Stomach (tissue), 4 donors: Measurements from ENCODE around the gene PLK5.

ENCODE experiments used
- CTCF ChIP-seq, 7 experiments: fragments of 450-650 bp in 4 of 7; fragments of 200-600 bp in 3 of 7; sonication (generic) in 3 of 7; IDR thresholded peaks; one replicate each; pipeline ENCODE4 v1.5.1; 2016 to 2019; ENCODE audit warnings: antibody characterized with exemption in 7 of 7, control low read depth in 2 of 7, mild to moderate bottlenecking in 1 of 7
- EP300 ChIP-seq: sonication (generic); formaldehyde crosslinking; IDR thresholded peaks from one replicate; pipeline ENCODE4 v1.6.1; 2017; ENCODE audit warnings: antibody characterized with exemption
- POLR2A ChIP-seq, 4 donors: fragments of 450-650 bp; IDR thresholded peaks; one replicate each; pipeline ENCODE4 v1.6.1; 2016; ENCODE audit warnings: antibody characterized with exemption in 4 of 4, control low read depth in 2 of 4, mild to moderate bottlenecking in 1 of 4, moderate library complexity in 1 of 4
- POLR2AphosphoS5 ChIP-seq, 3 donors: sonication (generic); formaldehyde crosslinking; IDR thresholded peaks; one replicate each; pipeline ENCODE4 v1.6.1; 2016; ENCODE audit warnings: antibody characterized with exemption in 3 of 3

- TF ChIP-seq EP300 (no peak), CTCF (IDR thresholded peaks at IDR 0.05) (no peak), POLR2AphosphoS5 (IDR thresholded peaks at IDR 0.05) (no peak), POLR2A (IDR thresholded peaks at IDR 0.05) (no peak)
Measured at GRCh38 chr19:1497578-1498235, 26.2 kb upstream of the PLK5 start.
